ENCODE data around the gene MBNL2.
"Not testable (repeated sequence)": the region's sequence is repeated elsewhere in the genome, so short reads cannot be mapped to it uniquely, and the experiment has no call there.

Gene MBNL2

GRCh38 chr13:97339988-97340749 lies 118.0 kb downstream of the MBNL2 start:
- no peaks in the 10 kb centered on the region for H3K4me1 ChIP-seq (ENCODE audit: control insufficient read depth, low read depth, low read length)
- H3K4me3 ChIP-seq (ENCODE audit: low read length), result no peak overlapping the region
- H3K27me3 ChIP-seq (ENCODE audit: control insufficient read depth, insufficient read depth, low read length), result no peaks in the 10 kb centered on the region
- no peak overlapping the region for H3K9ac ChIP-seq (ENCODE audit: low read length)
- H3K36me3 ChIP-seq (ENCODE audit: control insufficient read depth, low read depth, low read length), result no peaks in the 10 kb centered on the region
- no peak overlapping the region for H3K27ac ChIP-seq (ENCODE audit: low read length)
- H3K9me3 ChIP-seq (ENCODE audit: control insufficient read depth, low read depth, low read length), result no peaks in the 10 kb centered on the region

- Histone ChIP-seq H3K27ac (ENCODE audit: low read length) (no peak overlapping the region), H3K36me3 (ENCODE audit: control insufficient read depth, low read depth, low read length) (no peaks in the 10 kb centered on the region), H3K9me3 (ENCODE audit: control insufficient read depth, low read depth, low read length) (no peaks in the 10 kb centered on the region), H3K27me3 (ENCODE audit: control insufficient read depth, insufficient read depth, low read length) (no peaks in the 10 kb centered on the region), H3K9ac (ENCODE audit: low read length) (no peak overlapping the region), H3K4me1 (ENCODE audit: control insufficient read depth, low read depth, low read length) (no peaks in the 10 kb centered on the region), H3K4me3 (ENCODE audit: low read length) (no peak overlapping the region)
Observed at GRCh38 chr13:97341135-97341534, 119.0 kb downstream of the MBNL2 start.

DNA sequence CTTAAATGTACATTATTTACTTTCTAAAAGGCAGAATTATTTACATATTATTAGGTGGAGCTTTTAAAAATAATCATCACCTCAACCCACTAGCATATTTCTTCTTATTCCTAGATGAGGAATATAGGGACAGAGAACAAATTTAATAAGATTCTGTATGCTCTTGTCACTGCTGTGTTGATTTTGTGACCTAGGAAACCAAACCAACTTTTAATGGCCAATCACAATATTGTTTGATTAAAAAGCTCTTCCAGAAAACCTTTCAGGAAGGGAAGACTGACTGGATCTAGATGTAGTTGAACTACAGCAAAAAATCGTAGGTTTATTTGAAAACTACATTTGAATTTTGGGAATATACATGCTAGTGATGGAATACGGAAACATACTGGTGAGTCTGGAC lies 120.0 kb downstream of the MBNL2 start:
- H3K4me3 ChIP-seq (ENCODE audit: low read length), result no peak overlapping the region
- H3K9me3 ChIP-seq (ENCODE audit: control insufficient read depth, low read depth, low read length), result no peaks in the 10 kb centered on the region
- H3K9ac ChIP-seq (ENCODE audit: low read length), result no peak overlapping the region
- no peak overlapping the region for H3K27ac ChIP-seq (ENCODE audit: low read length)
- H3K36me3 ChIP-seq (ENCODE audit: control insufficient read depth, low read depth, low read length), result no peaks in the 10 kb centered on the region
- no peaks in the 10 kb centered on the region for H3K27me3 ChIP-seq (ENCODE audit: control insufficient read depth, insufficient read depth, low read length)
- no peaks in the 10 kb centered on the region for H3K4me1 ChIP-seq (ENCODE audit: control insufficient read depth, low read depth, low read length)

- Histone ChIP-seq H3K27me3 (ENCODE audit: control insufficient read depth, insufficient read depth, low read length) (no peaks in the 10 kb centered on the region), H3K9ac (ENCODE audit: low read length) (no peak overlapping the region), H3K36me3 (ENCODE audit: control insufficient read depth, low read depth, low read length) (no peaks in the 10 kb centered on the region), H3K4me3 (ENCODE audit: low read length) (no peak overlapping the region), H3K27ac (ENCODE audit: low read length) (no peak overlapping the region), H3K9me3 (ENCODE audit: control insufficient read depth, low read depth, low read length) (no peaks in the 10 kb centered on the region), H3K4me1 (ENCODE audit: control insufficient read depth, low read depth, low read length) (no peaks in the 10 kb centered on the region)
Observed at GRCh38 chr13:97342936-97343335, 120.8 kb downstream of the MBNL2 start.

DNA sequence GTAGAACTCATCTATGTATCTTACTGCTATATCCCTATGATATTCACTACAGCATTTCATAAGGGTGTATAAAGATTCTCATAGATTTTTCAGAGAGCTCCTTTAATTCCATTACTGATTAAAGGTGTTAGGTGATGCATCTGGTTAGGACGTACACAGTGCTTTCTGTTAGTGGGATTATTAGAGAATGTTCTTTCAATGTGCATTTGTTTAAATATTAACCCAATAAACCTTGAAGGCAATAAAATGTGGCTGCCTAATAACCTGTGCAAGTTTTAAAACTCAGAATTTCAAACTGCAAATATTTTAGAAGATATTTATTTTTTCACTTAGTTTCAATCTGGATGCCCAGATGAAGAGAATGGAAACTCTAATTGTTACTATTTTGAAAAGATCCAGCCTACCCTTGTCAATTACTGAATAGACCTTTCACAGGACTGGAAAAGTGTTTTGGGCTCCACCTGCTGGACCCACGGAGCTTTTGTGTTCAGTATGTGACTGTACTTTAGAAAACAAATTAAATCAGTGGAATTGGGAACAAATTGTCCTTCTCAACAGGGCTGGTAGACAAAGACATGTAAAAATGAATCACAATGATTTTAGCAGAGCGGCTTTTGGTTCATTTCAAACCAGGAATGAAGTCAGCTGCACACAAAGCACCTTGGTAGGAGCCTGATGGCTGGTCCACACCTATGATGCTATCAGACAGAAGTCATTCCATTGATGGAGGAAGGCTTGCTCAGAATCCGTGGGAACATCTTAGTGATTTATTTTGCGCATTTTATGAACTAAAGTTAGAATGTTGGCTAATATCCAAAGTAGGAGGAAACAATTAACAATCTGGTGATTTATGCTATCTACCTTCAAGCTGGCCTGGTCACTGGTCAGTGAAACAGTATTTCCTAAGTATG lies 122.4 kb downstream of the MBNL2 start:
- Histone ChIP-seq H3K27ac (ENCODE audit: low read length) (no peak overlapping the region), H3K36me3 (ENCODE audit: control insufficient read depth, low read depth, low read length) (no peaks in the 10 kb centered on the region), H3K4me3 (ENCODE audit: low read length) (no peak overlapping the region), H3K9me3 (ENCODE audit: control insufficient read depth, low read depth, low read length) (no peaks in the 10 kb centered on the region), H3K27me3 (ENCODE audit: control insufficient read depth, insufficient read depth, low read length) (no peaks in the 10 kb centered on the region), H3K9ac (ENCODE audit: low read length) (no peak overlapping the region), H3K4me1 (ENCODE audit: control insufficient read depth, low read depth, low read length) (no peaks in the 10 kb centered on the region)

GRCh38 chr13:97346097-97346496 lies 124.0 kb downstream of the MBNL2 start:
- Histone ChIP-seq H3K27ac (ENCODE audit: low read length) (no peak overlapping the region), H3K36me3 (ENCODE audit: control insufficient read depth, low read depth, low read length) (no peaks in the 10 kb centered on the region), H3K9me3 (ENCODE audit: control insufficient read depth, low read depth, low read length) (no peaks in the 10 kb centered on the region), H3K27me3 (ENCODE audit: control insufficient read depth, insufficient read depth, low read length) (no peaks in the 10 kb centered on the region), H3K9ac (ENCODE audit: low read length) (no peak overlapping the region), H3K4me3 (ENCODE audit: low read length) (no peak overlapping the region), H3K4me1 (ENCODE audit: control insufficient read depth, low read depth, low read length) (no peaks in the 10 kb centered on the region)

- Histone ChIP-seq H3K36me3 (ENCODE audit: control insufficient read depth, low read depth, low read length) (no peaks in the 10 kb centered on the region), H3K4me1 (ENCODE audit: control insufficient read depth, low read depth, low read length) (no peaks in the 10 kb centered on the region), H3K9me3 (ENCODE audit: control insufficient read depth, low read depth, low read length) (no peaks in the 10 kb centered on the region), H3K9ac (ENCODE audit: low read length) (no peak overlapping the region), H3K27ac (ENCODE audit: low read length) (no peak overlapping the region), H3K27me3 (ENCODE audit: control insufficient read depth, insufficient read depth, low read length) (no peaks in the 10 kb centered on the region), H3K4me3 (ENCODE audit: low read length) (no peak overlapping the region)
Observed at GRCh38 chr13:97346561-97347254, 124.6 kb downstream of the MBNL2 start.

DNA sequence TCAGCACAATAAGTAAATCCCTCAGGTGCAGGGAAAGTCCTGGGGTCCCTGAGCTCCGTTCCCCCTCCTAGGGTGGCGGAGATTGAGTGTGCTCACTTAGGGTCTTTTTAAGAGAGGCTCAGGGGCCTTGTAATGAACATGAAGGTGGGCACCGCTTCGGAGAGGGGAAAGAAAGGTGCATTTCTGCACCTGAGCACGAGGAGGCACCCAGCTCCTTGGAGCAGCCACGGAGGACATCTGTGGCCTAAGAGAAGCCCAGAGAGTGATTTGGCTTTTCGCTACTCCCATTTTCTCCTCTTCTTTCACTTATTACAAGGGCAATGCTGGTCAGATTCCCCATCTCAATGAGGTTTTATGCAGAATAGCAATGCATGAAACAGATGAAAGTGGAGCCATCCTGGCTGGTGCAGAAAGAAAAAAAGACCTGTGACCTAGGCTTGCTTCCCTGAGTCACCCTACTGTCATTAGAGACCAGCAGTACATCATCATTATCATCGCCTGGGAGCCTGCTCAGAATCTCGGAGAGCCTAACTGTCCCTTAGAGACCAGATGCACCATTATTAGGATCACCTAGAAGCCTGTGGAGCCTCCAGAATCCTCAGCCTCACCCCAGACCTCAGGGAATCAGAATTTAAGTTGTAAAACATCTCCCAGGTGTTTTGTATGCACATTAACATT lies 125.3 kb downstream of the MBNL2 start:
- no peaks in the 10 kb centered on the region for H3K36me3 ChIP-seq (ENCODE audit: control insufficient read depth, low read depth, low read length)

GRCh38 chr13:97348569-97349100 lies 126.5 kb downstream of the MBNL2 start:
- Histone ChIP-seq H3K36me3 (ENCODE audit: control insufficient read depth, low read depth, low read length) (no peaks in the 10 kb centered on the region), H3K4me3 (ENCODE audit: low read length) (no peak overlapping the region), H3K27ac (ENCODE audit: low read length) (no peak overlapping the region), H3K4me1 (ENCODE audit: control insufficient read depth, low read depth, low read length) (no peaks in the 10 kb centered on the region), H3K27me3 (ENCODE audit: control insufficient read depth, insufficient read depth, low read length) (no peaks in the 10 kb centered on the region), H3K9me3 (ENCODE audit: control insufficient read depth, low read depth, low read length) (no peaks in the 10 kb centered on the region), H3K9ac (ENCODE audit: low read length) (no peak overlapping the region)

More for the DNA sequence above, 125.3 kb downstream of the MBNL2 start:
- Histone ChIP-seq H3K9ac (ENCODE audit: low read length) (no peak overlapping the region), H3K27ac (ENCODE audit: low read length) (no peak overlapping the region), H3K9me3 (ENCODE audit: control insufficient read depth, low read depth, low read length) (no peaks in the 10 kb centered on the region), H3K27me3 (ENCODE audit: control insufficient read depth, insufficient read depth, low read length) (no peaks in the 10 kb centered on the region), H3K4me3 (ENCODE audit: low read length) (no peak overlapping the region), H3K4me1 (ENCODE audit: control insufficient read depth, low read depth, low read length) (no peaks in the 10 kb centered on the region)

- H3K27me3 ChIP-seq (ENCODE audit: control insufficient read depth, insufficient read depth, low read length); H3K27ac ChIP-seq (ENCODE audit: low read length); H3K4me1 ChIP-seq (ENCODE audit: control insufficient read depth, low read depth, low read length); H3K36me3 ChIP-seq (ENCODE audit: control insufficient read depth, low read depth, low read length); H3K9ac ChIP-seq (ENCODE audit: low read length); H3K9me3 ChIP-seq (ENCODE audit: control insufficient read depth, low read depth, low read length); H3K4me3 ChIP-seq (ENCODE audit: low read length): not testable (repeated sequence)
Observed at GRCh38 chr13:97352012-97352411, 129.9 kb downstream of the MBNL2 start.

DNA sequence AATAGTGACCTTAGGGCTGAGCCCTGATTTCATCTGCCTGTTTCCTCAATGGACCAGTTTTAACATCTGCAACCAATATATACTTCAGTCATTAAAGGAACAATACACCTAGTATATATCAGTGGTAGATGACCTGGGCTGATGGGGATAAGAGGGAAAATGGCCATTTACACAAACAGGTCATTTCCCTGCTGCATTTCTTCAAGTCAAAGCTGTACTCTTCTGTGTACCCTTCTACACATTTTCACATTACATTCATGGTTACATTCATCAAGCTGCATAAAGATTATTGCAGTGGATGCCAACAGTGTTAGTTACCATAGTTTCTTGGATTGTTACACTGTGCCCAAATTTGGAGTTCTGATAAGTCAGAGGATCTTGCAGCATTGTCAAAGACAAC lies 130.7 kb downstream of the MBNL2 start:
- no peak overlapping the region for H3K4me3 ChIP-seq (ENCODE audit: low read length)
- H3K27me3 ChIP-seq (ENCODE audit: control insufficient read depth, insufficient read depth, low read length), result no peaks in the 10 kb centered on the region
- no peaks in the 10 kb centered on the region for H3K4me1 ChIP-seq (ENCODE audit: control insufficient read depth, low read depth, low read length)
- no peaks in the 10 kb centered on the region for H3K9me3 ChIP-seq (ENCODE audit: control insufficient read depth, low read depth, low read length)
- H3K9ac ChIP-seq (ENCODE audit: low read length), result no peak overlapping the region
- H3K27ac ChIP-seq (ENCODE audit: low read length), result no peak overlapping the region
- H3K36me3 ChIP-seq (ENCODE audit: control insufficient read depth, low read depth, low read length), result no peaks in the 10 kb centered on the region

Measured in iPS-18a (cell line).